HG03280 (cell line): Measurements from ENCODE around the gene DSG4.

Experiments
- ATAC-seq: cut with Tn5 transposase; IDR thresholded peaks from one replicate; pipeline ENCODE4 v1.9.1; 2021; ENCODE audit warnings: mild to moderate bottlenecking, moderate library complexity; ENCODE audit not compliant: unreplicated experiment

DSG4 gene

DNA sequence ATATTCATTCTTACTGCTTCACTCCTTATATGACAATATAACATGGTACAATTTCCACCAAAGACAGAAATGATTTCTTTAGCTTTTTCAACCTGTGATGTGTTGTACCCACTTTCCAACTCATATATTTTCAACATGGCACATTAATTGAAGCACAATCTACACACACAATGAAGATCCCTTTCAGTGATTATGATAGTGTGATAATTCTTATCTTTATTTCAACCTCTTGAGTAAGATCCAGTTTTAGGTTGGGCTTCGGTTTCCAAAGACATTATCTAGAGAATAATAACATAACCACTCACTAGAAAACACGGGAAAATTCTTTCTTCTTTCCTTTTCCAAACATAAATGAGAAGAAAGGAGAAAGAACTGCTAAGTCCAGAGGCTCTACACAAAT lies 67.6 kb downstream of the DSG4 start:
- ATAC-seq = no peak

GRCh38 chr18:31445908-31446307 lies 69.3 kb downstream of the DSG4 start:
- ATAC-seq = no peak

GRCh38 chr18:31446854-31447253 lies 70.3 kb downstream of the DSG4 start:
- ATAC-seq = no peak

GRCh38 chr18:31447530-31448191 lies 71.1 kb downstream of the DSG4 start, which contains the start of gene DSG3:
DSG3 (plus strand) TSS chr18:31447741; CDS start chr18:31447878, 137 bp downstream.
- no peak for ATAC-seq

- ATAC-seq = no peak
These were observed 73.8 kb downstream of the DSG4 start for GRCh38 chr18:31450409-31450808.

DNA sequence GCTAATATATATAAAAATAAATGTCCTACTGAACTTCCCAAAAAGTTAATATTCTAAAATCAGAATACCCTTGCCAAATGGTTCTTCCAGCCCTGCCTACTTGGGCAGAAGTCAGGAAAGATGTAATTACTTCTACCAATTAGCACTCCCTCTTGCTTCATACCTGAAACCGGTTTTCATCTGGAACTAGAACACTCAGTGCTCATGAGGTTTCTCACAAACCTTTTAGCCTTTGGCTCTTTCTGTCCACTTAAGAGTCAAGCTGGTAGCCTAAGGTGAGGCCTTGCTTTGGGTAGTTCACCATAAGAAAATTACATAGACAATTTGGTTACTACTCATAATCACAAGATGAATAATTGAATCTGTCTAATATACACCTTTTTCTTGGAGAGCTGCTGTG lies 75.0 kb downstream of the DSG4 start:
- no peak for ATAC-seq

- no peak for ATAC-seq
These were observed 77.6 kb downstream of the DSG4 start for GRCh38 chr18:31454066-31454708.
